GM19452 (cell line): ENCODE results near the gene VTI1B.
"Not testable (repeated sequence)": the region's sequence is repeated elsewhere in the genome, so short reads cannot be mapped to it uniquely, and the experiment has no call there.

Experiments used
- ATAC-seq: cut with Tn5 transposase; IDR thresholded peaks from one replicate; pipeline ENCODE4 v1.9.1; 2021; ENCODE audit not compliant: unreplicated experiment

VTI1B gene

GRCh38 chr14:67674480-67675218 is at the start of gene VTI1B:
VTI1B (minus strand) TSS chr14:67674632; CDS start chr14:67674489, 143 bp downstream.
- ATAC-seq: peak; percentile 95

GRCh38 chr14:67722293-67722692 is 47.9 kb upstream of the VTI1B start:
- no peak for ATAC-seq

- no peak for ATAC-seq
These were observed 47.4 kb upstream of the VTI1B start for GRCh38 chr14:67721875-67722274.

GRCh38 chr14:67719866-67720265 is 45.4 kb upstream of the VTI1B start:
- no peak for ATAC-seq

GRCh38 chr14:67719385-67719784 is 45.0 kb upstream of the VTI1B start:
- ATAC-seq: not testable (repeated sequence)

GRCh38 chr14:67718265-67718664 is 43.8 kb upstream of the VTI1B start:
- no peak for ATAC-seq

GRCh38 chr14:67717048-67717447 is 42.6 kb upstream of the VTI1B start:
- no peak for ATAC-seq

GRCh38 chr14:67710209-67710608 is 35.8 kb upstream of the VTI1B start:
- no peak for ATAC-seq

- ATAC-seq: not testable (repeated sequence)
These were observed 35.4 kb upstream of the VTI1B start for GRCh38 chr14:67709796-67710195.

GRCh38 chr14:67709346-67709745 is 34.9 kb upstream of the VTI1B start:
- not testable (repeated sequence) for ATAC-seq

- no peak for ATAC-seq
These were observed 30.8 kb upstream of the VTI1B start for GRCh38 chr14:67705211-67705610.

GRCh38 chr14:67704484-67705089 is 30.2 kb upstream of the VTI1B start:
- no peak for ATAC-seq

- ATAC-seq: no peak
These were observed 29.6 kb upstream of the VTI1B start for GRCh38 chr14:67703997-67704396.

- not testable (repeated sequence) for ATAC-seq
These were observed 27.1 kb upstream of the VTI1B start, which contains the start of gene RDH12 for GRCh38 chr14:67701492-67701891. RDH12 (plus strand) TSS chr14:67701886; CDS start chr14:67722643, 20,757 bp downstream.

- ATAC-seq: no peak
These were observed 23.7 kb upstream of the VTI1B start for GRCh38 chr14:67698179-67698578.

GRCh38 chr14:67697006-67697405 is 22.6 kb upstream of the VTI1B start:
- no peak for ATAC-seq

- ATAC-seq: peak; percentile 79
These were observed 21.0 kb upstream of the VTI1B start, which contains the start of gene RDH11 for GRCh38 chr14:67695394-67695949. RDH11 (minus strand) TSS chr14:67695764; CDS start chr14:67695703, 61 bp downstream.

GRCh38 chr14:67694791-67695393 is 20.5 kb upstream of the VTI1B start:
- ATAC-seq: peak; percentile 82

GRCh38 chr14:67690011-67690410 is 15.6 kb upstream of the VTI1B start:
- no peak for ATAC-seq

- no peak for ATAC-seq
These were observed 9.4 kb upstream of the VTI1B start for GRCh38 chr14:67683842-67684241.

- no peak for ATAC-seq
These were observed 6.5 kb upstream of the VTI1B start for GRCh38 chr14:67680941-67681340.
